ENCODE data around the gene INPP5A.

Gene INPP5A

DNA sequence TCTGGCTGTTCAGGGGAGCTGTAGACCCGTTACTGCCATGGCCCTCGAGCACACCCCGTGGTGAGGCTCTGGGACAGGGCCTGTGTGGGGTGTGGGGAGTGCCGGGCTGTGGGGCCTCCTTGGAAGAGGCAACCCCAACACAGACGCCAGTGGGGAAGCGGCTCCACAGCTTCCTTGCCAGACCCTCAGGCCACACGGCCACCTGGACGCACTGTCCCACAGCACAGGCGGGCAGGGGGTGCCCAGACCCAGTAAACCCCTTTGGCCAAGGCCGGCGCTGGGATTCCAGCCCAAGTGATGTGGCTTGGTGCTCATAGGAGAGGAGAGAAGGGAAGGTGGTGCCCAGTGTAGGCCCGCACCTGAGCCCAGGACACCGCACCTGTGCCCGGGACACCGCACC is 261.3 kb downstream of the INPP5A start:
- DNase-seq (ENCODE audit: low read depth, low spot score): no peak

DNA sequence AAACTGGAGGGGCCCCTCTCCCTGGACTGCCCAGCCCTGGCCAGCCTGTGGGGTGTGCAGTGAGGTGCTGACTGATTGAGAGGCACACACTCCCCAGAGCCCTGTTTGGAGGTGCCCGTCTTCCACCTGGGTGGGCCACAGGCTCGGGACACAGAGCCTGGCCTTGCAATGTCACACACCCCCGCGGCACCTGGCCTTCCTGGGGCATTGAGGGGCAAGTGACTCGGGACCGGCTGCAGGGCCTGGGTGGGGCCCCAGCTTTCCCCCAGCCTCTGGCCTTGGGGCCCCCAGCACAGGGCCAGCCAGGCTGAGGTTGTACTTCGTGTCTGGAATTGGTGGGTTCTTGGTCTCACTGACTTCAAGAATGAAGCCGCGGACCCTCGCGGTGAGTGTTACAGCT is 262.3 kb downstream of the INPP5A start:
- DNase-seq (ENCODE audit: low read depth, low spot score): no peak

DNA sequence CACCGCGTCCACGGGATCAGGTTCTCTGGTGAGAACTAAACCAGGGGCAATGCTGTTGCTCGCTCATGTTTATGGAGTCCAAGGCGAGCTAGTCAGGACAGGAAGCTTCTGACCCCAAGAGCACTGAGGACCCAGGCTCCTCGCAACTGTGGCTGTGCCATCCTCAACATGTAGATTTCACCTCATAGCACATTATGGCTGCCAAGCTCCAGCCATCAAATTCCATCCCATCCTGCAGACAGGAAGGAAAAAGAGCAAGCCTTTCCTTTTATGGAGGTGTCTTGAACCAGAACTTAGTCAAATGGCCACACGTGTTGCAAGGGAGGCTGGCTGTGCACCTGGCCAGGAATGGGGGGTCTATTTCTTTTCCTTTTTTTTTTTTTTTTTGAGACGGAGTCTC is 264.5 kb downstream of the INPP5A start:
- no peak for DNase-seq (ENCODE audit: low read depth, low spot score)

DNA sequence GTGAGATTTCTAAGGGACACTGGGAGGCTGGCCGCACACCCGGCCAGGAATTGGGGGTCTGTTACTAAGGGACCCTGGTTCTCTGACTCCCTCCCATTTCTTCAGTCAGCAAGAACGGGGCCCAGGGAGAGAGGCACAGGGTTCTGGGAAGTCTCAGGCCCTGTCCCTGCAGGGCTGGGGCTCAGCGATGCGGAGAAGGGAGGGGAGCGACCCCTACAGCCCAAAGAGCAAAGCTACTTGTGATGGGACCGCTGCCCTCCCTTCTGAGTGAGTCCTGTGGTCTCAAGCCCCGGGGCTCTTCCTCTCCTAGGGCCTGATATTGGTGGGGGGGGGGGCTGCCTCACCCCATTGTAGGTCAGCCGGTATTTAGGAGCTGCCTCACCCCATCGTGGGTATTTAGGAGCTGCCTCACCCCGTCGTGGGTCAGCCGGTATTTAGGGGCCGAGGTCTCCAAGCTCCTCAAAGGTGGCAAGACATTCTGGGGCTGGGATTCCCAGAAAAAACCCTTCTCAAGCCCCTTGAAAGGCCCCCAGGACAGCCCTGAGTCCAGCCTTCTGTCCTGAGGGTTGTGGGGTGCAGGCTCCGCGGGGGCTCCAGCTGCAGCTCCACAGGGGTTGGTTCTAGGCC is 265.2 kb downstream of the INPP5A start:
- DNase-seq (ENCODE audit: low read depth, low spot score): no peak

DNA sequence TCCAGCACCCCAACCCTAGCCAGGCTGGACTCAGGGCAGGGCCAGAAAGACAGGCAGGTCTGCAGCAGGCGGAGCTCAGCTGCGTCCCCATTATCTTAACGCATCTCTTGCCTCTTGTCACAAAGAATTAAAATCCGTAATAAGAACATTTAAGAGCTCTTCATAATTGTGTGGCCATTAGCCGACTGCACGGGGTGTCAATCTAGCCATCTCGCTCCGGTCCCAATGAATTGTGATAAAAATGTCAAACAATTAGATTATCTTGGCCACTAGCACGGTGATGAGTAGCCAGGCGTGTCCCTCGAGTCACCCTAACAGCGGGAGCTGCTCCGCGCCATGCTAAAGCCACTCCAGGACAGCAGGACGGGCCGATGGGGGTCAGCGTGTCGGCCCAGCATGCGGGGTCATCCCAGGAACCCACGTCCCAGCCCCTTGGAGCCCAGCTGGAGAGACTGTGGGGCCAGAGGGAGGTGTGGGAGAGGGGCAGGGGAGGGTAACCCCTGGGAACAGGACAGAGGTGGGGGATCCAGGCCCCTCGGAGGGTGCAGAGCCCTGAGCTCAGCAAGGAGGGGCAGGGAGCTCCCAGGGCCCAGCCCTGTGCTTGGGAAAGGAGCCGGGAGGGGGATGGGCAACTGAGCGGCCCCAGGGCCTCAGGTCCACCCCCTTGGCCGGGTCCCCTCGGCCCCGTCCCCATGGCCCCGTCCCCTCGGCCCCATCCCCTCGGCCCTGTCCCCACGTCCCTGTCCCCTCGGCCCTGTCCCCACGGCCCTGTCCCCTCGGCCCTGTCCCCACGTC is 266.0 kb downstream of the INPP5A start:
- DNase-seq (ENCODE audit: low read depth, low spot score): no peak

DNA sequence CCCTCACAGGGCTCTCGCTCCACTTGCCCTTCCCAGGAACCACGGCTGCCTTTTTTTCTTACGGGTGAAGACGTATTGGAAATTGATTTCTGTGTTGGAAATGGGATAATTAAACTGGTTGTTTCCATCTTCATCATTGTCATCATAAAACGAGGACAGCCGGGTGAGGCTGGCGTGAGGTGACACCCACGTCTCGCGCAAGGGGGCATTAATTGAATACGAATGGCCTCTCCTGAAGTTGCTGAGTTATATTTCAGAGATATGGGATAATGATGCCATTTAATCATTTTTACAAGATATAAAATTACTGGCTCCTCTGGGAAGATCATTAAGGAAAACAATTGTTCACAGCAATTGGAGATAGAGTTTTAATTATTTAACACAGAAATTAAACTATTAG is 266.7 kb downstream of the INPP5A start:
- no peak for DNase-seq (ENCODE audit: low read depth, low spot score)

DNA sequence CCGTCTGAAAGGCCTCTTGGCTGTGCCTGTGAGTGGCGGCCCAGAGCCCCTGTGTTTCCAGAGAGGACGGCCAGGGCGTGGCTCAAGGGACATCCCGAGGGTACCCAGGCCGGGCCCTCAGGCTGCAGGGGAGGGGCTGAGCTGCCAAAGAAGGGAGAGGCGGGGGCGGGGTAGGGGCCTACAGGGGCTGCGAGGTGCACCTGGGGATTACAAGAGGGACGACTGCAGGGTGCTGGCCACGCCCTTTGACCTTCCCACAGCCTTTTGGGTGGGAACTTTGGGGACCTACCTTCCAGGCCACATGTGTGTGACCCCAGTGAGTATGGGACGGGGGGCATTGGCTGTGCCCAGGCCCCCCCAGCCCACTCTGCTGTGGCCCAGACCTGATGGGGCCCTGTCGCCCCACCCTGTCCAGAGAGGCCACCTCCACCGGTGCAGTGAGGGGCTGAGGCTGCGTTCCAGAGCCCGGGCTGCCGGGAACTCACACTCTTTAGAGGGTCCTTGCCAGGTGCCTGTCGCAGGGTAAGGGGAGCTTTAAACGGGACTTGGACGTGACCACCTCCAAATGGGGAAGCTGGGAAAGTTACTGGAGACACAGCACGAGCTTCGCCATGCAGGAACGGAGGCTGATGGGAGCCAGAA is 267.3 kb downstream of the INPP5A start:
- no peak for DNase-seq (ENCODE audit: low read depth, low spot score)

DNA sequence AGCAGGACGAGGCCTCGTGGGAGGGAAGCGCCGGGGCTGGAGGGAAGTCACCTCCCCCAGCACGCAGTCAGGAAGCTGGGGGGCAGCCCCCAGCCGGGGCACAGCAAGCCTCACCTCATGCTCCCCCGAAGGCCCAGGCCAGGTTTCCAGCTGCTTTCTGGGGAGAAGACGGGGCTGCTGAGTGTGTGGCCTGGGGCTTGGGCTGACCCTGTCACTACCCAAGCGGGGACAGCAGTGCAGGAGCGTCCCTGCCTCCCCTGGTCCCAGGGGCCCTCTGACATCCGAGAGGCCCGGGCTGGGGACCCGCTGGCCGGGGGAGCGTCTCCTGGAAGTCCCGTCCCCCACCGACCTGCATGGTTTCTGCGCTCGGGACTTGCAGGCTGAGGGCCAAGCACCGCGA is 268.0 kb downstream of the INPP5A start:
- no peak for DNase-seq (ENCODE audit: low read depth, low spot score)

DNA sequence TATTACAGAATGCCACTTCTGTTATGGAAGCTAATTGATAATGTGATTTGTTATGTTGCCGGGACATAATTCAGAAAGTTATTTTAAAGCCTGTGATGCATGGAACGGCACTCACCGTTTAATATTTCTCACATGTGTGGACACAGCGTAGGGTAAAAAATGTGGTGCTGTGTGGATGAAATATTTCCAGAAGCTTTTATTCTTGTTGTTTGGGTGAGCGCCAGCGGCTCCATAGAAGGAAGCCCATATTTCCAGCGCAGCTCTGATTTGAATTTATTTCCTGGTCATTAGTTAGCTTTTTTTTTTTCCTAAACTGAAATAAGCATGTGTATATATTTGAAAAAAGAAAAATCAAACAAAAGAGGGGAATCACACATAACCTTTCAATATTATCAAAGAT is 268.5 kb downstream of the INPP5A start:
- no peak for DNase-seq (ENCODE audit: low read depth, low spot score)

DNA sequence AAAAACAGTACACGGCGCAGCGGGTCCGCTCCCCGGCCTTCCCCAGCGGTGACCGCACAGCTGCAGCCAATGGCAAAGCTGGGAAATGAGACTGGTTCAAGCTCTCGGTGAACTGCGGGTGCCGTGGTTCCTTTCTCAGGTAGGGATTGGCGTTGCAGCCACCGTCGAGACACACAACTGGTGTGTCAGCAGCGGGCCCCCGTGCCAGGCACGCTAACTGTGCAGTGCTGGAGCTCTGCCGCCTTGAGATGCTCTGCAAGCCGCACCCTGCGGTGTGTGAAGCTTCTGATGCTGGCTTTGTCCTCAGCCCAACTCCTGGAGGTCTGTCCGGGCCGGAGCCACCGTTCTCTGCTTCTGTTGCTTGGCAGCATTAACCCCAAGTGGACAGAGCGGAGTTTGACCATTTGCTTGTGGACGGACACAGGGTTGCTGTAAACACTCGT is 269.0 kb downstream of the INPP5A start:
- DNase-seq (ENCODE audit: low read depth, low spot score): no peak

DNA sequence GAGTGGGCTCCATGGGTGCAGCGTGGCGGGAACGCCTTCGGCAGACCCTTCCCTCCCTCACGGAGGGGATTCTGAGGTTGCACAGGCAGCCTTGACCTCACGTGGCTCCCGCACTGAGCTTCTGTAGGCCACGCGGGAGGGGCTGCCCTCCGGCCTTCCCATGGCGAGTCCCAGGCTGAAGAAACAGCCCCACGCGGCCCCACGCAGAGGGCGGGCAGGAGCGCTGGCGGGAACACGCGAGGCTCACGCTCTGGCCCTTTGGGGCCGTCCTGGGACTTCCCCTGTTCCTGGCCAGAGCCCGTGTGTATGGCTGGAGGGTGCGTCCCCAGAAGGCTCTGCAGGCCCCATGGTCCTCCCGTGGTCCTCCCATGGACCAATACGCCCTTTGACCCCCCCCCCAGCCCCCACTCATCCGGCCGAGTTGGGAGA is 270.0 kb downstream of the INPP5A start:
- no peak for DNase-seq (ENCODE audit: low read depth, low spot score)

DNA sequence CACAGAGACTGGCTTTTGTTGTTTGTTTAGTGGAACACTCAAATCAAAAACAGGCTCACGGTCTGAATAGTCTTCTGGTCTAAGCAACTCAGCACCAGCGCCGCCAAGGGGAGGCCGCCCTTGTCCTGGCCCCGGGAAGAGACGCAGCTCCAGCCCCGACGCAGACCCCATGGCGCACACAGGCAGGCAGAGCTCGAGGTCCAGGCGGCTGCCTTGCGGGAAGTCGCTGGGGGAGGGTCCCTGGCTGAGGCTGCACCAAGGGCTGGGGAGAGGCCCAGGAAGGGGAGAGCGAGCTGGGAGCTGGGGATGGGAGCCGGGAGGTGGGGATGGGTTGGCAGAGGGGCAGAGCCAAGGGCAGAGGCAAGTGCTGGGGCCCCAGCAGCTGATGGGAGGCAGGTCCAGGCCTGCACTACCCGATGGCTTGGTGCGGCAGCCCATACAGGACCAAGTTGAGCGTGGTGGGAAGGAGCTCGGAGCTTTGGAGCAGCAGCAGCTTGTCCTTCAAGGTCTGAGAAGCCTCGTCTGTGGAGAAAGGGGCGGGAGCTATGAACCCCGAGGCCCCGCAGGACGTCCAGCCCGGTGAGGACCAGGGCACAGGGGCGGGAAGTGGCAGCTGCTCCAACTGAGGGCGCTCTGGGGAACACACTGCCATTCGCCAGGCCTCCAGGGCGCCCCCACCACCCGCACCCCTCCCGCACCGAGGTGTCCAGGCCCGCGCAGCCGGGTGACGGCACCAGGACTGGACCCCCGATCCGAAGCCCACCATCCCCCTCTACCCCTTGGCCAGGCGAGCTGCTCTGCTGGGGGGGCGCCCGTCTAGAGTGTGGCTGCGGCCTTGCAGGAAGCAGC is 271.0 kb downstream of the INPP5A start:
- DNase-seq (ENCODE audit: low read depth, low spot score): no peak

DNA sequence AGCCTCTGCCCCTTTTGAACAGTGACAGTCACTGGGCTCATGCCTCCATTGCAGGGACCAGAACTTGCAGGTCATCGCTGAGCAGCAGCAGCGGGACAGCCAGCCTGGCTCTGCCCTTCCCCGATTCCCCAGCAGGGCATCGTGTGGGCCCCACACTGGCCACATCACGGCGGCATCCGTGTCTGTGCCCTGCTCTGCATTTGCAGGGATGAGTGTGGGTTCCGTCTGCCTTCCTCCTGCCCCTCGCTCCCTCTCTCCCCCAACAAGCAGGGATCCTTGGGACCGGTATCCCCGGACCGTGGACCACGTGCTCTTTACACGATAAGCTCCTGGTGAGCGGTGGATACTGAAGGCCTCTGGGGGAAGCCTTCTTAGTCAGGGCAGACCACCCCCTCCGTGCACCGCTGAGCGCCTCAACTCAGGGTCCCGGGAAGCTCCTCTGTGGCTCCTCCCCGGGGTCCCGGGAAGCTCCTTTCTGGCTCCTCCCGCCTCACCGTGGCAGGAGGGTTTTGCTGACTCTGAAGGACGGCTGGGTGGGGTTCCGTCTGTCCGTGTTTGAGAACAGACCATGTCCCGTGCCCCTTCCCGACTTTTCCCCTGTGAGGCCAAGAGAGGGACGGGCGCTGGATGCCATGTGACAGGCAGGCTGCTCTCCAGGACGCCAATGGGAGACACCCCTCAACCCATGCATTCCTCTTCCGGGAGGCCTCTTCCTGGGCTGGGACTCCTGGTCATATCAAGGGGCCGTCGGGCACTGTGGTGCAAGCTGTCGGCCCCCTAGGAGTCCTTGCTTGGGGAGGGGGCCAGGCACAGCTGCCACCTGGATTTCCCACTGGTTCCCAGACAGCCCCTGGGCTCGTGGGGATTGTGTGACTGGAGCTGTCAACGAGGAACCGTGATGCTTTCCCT is 271.9 kb downstream of the INPP5A start:
- no peak for DNase-seq (ENCODE audit: low read depth, low spot score)

DNA sequence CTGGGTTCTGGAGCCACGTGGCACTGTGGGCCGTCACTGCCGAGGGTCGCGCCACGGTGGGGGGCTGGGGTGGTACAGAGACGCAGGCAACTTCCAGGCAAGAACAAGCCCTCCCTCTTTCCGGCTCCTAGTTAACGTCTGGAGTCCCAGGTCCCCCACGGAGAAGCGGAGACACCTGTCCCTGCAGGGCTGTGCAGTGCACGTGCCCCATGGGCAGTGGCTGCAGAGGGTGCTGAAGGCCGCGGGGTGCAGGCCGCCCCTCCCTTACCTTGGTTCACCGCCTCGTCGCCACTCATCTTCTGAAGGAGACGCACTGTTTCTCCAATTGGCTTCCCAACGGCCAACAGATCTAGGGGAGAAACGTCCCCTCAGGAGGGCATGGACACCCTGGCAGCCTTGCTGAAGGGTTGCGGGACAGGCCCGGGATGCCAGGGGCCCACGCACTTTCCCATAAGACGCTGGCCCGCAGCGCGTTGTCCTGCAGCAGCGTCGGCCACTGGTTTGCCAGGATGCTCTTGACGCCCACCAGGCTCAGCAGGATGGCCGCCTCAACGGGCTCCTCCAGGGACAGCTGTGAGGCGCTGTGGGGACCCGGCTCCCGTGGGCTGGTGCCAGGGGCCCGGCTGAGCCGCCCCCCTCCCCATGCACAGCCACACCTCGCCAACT is 272.7 kb downstream of the INPP5A start:
- no peak for DNase-seq (ENCODE audit: low read depth, low spot score)

DNA sequence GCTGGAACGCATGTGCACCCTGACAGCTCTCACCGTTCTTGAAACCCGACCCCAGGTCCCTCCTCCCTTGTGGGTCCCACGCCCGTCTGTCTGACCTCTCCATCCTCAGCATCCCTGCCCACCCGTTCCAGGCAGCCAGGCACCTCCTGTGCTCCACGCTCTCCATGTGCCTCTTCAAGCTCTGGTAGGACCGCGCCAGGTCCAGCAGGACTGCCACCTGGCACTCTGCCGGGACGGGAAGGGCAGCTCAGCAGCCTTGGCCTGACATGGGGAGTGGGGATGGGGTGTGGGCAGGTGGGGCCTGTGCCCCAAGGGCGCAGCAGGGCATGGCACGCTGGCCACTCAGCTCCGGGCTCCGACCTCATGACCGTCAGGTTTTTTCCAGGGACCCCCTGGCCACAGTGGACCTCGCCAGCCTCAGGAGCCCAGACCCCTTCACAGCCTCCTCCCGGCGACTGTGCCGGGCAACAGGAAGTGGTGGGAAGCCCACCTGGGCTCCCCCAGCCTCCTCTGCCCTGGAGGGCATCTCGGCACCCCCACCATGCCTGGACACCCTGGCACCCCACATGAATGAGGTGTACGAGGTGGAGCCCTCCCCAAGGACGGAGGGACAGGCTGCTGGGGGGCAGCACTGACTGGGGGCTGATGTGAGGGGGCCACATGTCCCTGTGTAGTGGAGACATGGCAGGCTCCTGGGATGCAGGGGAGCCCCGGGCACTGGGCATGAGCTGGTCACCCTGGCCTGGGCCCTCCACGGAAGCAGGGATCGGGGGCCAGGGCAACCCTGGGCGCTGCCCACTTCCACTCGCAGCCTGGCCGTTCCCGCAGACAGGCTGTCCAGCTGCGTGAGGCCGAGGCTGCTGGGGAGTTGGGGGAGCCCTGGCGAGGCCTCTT is 273.5 kb downstream of the INPP5A start:
- no peak for DNase-seq (ENCODE audit: low read depth, low spot score)

DNA sequence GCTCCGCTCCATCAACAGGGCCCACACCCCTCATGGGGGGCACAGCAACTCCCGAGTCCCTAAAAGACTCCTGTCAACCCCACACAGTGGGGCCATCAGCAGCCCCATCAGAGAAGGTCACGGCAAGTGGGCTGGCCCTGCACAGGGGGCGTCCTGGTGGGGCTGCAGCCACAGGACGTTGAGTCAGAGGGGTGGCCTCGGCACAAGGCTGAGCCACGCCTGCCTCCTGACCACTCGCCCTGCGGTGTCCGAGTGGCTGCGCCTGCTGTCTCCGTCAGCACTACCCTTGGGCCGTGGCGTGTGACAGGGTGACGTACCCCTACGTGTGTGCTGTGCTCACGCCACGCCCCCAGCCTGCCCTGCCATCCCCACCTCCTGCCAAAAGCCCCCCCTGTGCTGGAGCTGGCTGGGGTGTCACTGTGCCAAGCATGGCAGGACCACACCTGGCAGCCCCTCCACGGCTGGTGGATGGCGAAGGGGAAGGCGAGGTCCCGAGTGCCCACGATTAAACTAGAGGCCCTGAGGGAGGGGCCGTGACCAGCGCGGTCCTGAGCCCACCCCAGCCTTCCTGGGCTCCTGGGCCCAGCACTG is 274.4 kb downstream of the INPP5A start:
- no peak for DNase-seq (ENCODE audit: low read depth, low spot score)

DNA sequence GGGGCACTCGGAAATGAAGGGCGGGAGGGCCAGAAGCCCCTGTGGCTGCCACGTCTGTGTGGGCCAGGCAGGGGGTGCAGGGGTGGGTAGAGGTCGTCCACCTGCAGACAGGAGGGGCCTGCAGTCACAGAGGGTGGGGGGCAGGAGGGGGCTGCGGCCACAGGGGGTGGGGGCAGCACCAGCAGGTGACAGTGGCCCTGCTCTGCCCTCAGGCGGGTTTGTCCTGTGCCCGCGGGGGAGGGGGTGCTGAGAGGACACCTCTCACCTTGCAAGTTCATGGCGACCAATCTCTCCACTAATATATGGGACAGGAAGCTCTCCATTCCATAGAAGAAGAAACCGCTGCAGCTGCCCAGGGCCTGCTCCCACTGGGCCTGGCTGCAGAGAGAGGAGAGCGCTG is 274.9 kb downstream of the INPP5A start:
- DNase-seq (ENCODE audit: low read depth, low spot score): no peak

DNA sequence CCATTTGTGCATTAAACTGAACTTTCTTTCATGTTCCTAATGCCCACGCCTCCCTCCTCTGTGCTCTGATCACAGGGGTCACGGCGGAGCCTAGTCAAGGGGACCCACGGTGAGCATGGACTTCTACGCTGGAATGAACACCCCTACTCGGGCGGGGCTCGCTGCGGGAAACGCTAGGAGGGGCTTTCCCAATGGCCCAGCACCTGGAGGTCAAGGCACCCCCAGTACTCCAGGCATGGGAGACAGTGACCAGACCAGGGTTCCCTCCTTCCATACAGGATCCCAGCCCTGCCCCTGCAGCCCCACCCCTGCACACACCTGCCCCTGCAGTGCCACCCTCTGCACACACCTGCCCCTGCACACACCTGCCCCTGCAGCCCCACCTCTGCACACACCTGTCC is 275.4 kb downstream of the INPP5A start:
- no peak for DNase-seq (ENCODE audit: low read depth, low spot score)
